Measurements from ENCODE around the gene GALNT10. TPM values are rescaled to one million over a fixed set of nuclear protein-coding genes. Genes with fewer than 3 reads are reported as not detected.

Gene GALNT10
- total RNA-seq, 4 donors from 2014 or later, result 21.4 to 49.8 (median 44.7) TPM

- no peaks in the 10 kb centered on the region for H3K36me3 ChIP-seq
- H3K27ac ChIP-seq (replicated peaks in 1 of 4), result no peak overlapping the region
- WGBS, result 94% methylated on average over 6 of the region's 6 CpGs
- no peak for DNase-seq (ENCODE audit: extremely low spot score)
- H3K27me3 ChIP-seq, result no peaks in the 10 kb centered on the region
- peaks cover 0 to 6% (median 3%) of the 10 kb centered on the region in 4 donors for H3K4me1 ChIP-seq
- intact Hi-C loops (cut with DNase I), result no loop called here
- H3K9me3 ChIP-seq, result no peaks in the 10 kb centered on the region
- TF ChIP-seq CTCF (IDR thresholded peaks at IDR 0.05) (no peak), POLR2A (IDR thresholded peaks at IDR 0.05; ENCODE audit: low read depth) (no peak), POLR2AphosphoS5 (IDR thresholded peaks at IDR 0.05) (no peak), EP300 (IDR thresholded peaks at IDR 0.05) (no peak)
- H3K4me3 ChIP-seq, result no peak overlapping the region
These were observed 125.8 kb downstream of the GALNT10 start for GRCh38 chr5:154316223-154316935.

GRCh38 chr5:154317916-154318315, 127.4 kb downstream of the GALNT10 start:
- H3K9me3 ChIP-seq, result no peaks in the 10 kb centered on the region
- TF ChIP-seq POLR2A (IDR thresholded peaks at IDR 0.05; ENCODE audit: low read depth), result no peak
- no peak for TF ChIP-seq POLR2AphosphoS5 (IDR thresholded peaks at IDR 0.05)
- TF ChIP-seq CTCF (IDR thresholded peaks at IDR 0.05), result no peak
- TF ChIP-seq EP300 (IDR thresholded peaks at IDR 0.05), result no peak
- H3K4me3 ChIP-seq, result no peak overlapping the region
- WGBS, result 100% methylated on average over 3 of the region's 3 CpGs
- DNase-seq (ENCODE audit: extremely low spot score), result no peak
- H3K36me3 ChIP-seq, result no peaks in the 10 kb centered on the region
- intact Hi-C loops (cut with DNase I), result no loop called here
- H3K27me3 ChIP-seq, result no peaks in the 10 kb centered on the region
- H3K4me1 ChIP-seq, result peaks cover 0 to 6% (median 3%) of the 10 kb centered on the region in 4 donors
- H3K27ac ChIP-seq (replicated peaks in 1 of 4), result no peak overlapping the region

GRCh38 chr5:154318691-154319090, 128.2 kb downstream of the GALNT10 start:
- intact Hi-C loops (cut with DNase I), result no loop called here
- H3K27me3 ChIP-seq, result no peaks in the 10 kb centered on the region
- peaks cover 0 to 4% (median 2%) of the 10 kb centered on the region in 4 donors for H3K36me3 ChIP-seq
- WGBS, result 100% methylated on average over 1 of the region's 1 CpG
- TF ChIP-seq POLR2A (IDR thresholded peaks at IDR 0.05; ENCODE audit: low read depth) (no peak), CTCF (IDR thresholded peaks at IDR 0.05) (no peak), EP300 (IDR thresholded peaks at IDR 0.05) (no peak), POLR2AphosphoS5 (IDR thresholded peaks at IDR 0.05) (no peak)
- no peak overlapping the region for H3K27ac ChIP-seq (replicated peaks in 1 of 4)
- H3K4me3 ChIP-seq, result no peak overlapping the region
- no peak for DNase-seq (ENCODE audit: extremely low spot score)
- H3K4me1 ChIP-seq, result peaks cover 0 to 6% (median 3%) of the 10 kb centered on the region in 4 donors
- H3K9me3 ChIP-seq, result no peaks in the 10 kb centered on the region

- Histone ChIP-seq H3K27me3 (no peaks in the 10 kb centered on the region), H3K9me3 (no peaks in the 10 kb centered on the region), H3K27ac (replicated peaks in 1 of 4) (no peak overlapping the region), H3K4me3 (no peak overlapping the region), H3K36me3 (peaks cover 0 to 11% (median 5%) of the 10 kb centered on the region in 4 donors), H3K4me1 (peaks cover 0 to 6% (median 3%) of the 10 kb centered on the region in 4 donors)
- DNase-seq (ENCODE audit: extremely low spot score), result no peak
- intact Hi-C loops (cut with DNase I), result no loop called here
- WGBS, result 63% methylated on average over 4 of the region's 4 CpGs
- TF ChIP-seq EP300 (IDR thresholded peaks at IDR 0.05) (no peak), POLR2A (IDR thresholded peaks at IDR 0.05; ENCODE audit: low read depth) (no peak), CTCF (IDR thresholded peaks at IDR 0.05) (no peak), POLR2AphosphoS5 (IDR thresholded peaks at IDR 0.05) (no peak)
These were observed 129.2 kb downstream of the GALNT10 start for GRCh38 chr5:154319736-154320135.

Measured in esophagus muscularis mucosa (tissue), 4 donors.